ENCODE measurements around the gene PLEKHA5.

Gene PLEKHA5

GRCh38 chr12:19211802-19212201, 82.3 kb downstream of the PLEKHA5 start:
- Histone ChIP-seq H3K4me3 (ENCODE audit: low read length) (no peak overlapping the region), H3K4me2 (ENCODE audit: low read length) (no peak overlapping the region), H3K79me2 (ENCODE audit: low read length) (no peaks in the 10 kb centered on the region), H2AFZ (ENCODE audit: low read depth, low read length) (no peak overlapping the region), H3K27me3 (ENCODE audit: low read depth, low read length) (no peaks in the 10 kb centered on the region), H3K9ac (ENCODE audit: low read length) (no peak overlapping the region), H3K4me1 (ENCODE audit: low read length) (peaks cover 6% of the 10 kb centered on the region; the same call in 1 of the 2 replicates), H3K36me3 (replicated peaks; ENCODE audit: low read depth, low read length) (no peaks in the 10 kb centered on the region), H3K27ac (ENCODE audit: low read length) (no peak overlapping the region), H3K9me3 (ENCODE audit: insufficient read depth, low read length) (no peaks in the 10 kb centered on the region), H4K20me1 (ENCODE audit: insufficient read depth, low read length) (no peaks in the 10 kb centered on the region)
- no peak for TF ChIP-seq EZH2phosphoT487 (IDR thresholded peaks at IDR 0.05; ENCODE audit: low read depth)
- TF ChIP-seq CTCF (IDR thresholded peaks at IDR 0.05; ENCODE audit: low read depth, low read length) = no peak

- H3K9me3 ChIP-seq (ENCODE audit: insufficient read depth, low read length) = no peaks in the 10 kb centered on the region
- H4K20me1 ChIP-seq (ENCODE audit: insufficient read depth, low read length) = no peaks in the 10 kb centered on the region
- no peaks in the 10 kb centered on the region for H3K79me2 ChIP-seq (ENCODE audit: low read length)
- TF ChIP-seq EZH2phosphoT487 (IDR thresholded peaks at IDR 0.05; ENCODE audit: low read depth) = no peak
- no peak for TF ChIP-seq CTCF (IDR thresholded peaks at IDR 0.05; ENCODE audit: low read depth, low read length)
- no peak overlapping the region for H3K27ac ChIP-seq (ENCODE audit: low read length)
- no peaks in the 10 kb centered on the region for H3K36me3 ChIP-seq (replicated peaks; ENCODE audit: low read depth, low read length)
- no peak overlapping the region for H3K9ac ChIP-seq (ENCODE audit: low read length)
- H3K4me1 ChIP-seq (ENCODE audit: low read length) = peaks cover 6% of the 10 kb centered on the region; the same call in 1 of the 2 replicates
- H3K27me3 ChIP-seq (ENCODE audit: low read depth, low read length) = no peaks in the 10 kb centered on the region
- H3K4me2 ChIP-seq (ENCODE audit: low read length) = no peak overlapping the region
- H2AFZ ChIP-seq (ENCODE audit: low read depth, low read length) = no peak overlapping the region
- H3K4me3 ChIP-seq (ENCODE audit: low read length) = no peak overlapping the region
Measured at GRCh38 chr12:19212245-19212644, 82.7 kb downstream of the PLEKHA5 start.

GRCh38 chr12:19214020-19214419, 84.5 kb downstream of the PLEKHA5 start:
- Histone ChIP-seq H3K9ac (ENCODE audit: low read length) (no peak overlapping the region), H3K9me3 (ENCODE audit: insufficient read depth, low read length) (no peaks in the 10 kb centered on the region), H4K20me1 (ENCODE audit: insufficient read depth, low read length) (no peaks in the 10 kb centered on the region), H3K79me2 (ENCODE audit: low read length) (no peaks in the 10 kb centered on the region), H3K27me3 (ENCODE audit: low read depth, low read length) (no peaks in the 10 kb centered on the region), H3K4me2 (ENCODE audit: low read length) (no peak overlapping the region), H2AFZ (ENCODE audit: low read depth, low read length) (no peak overlapping the region), H3K36me3 (replicated peaks; ENCODE audit: low read depth, low read length) (no peaks in the 10 kb centered on the region), H3K4me3 (ENCODE audit: low read length) (no peak overlapping the region), H3K4me1 (ENCODE audit: low read length) (peaks cover 6% of the 10 kb centered on the region; the same call in 1 of the 2 replicates), H3K27ac (ENCODE audit: low read length) (no peak overlapping the region)
- TF ChIP-seq CTCF (IDR thresholded peaks at IDR 0.05; ENCODE audit: low read depth, low read length) = no peak
- TF ChIP-seq EZH2phosphoT487 (IDR thresholded peaks at IDR 0.05; ENCODE audit: low read depth) = no peak

- H3K9me3 ChIP-seq (ENCODE audit: insufficient read depth, low read length) = no peaks in the 10 kb centered on the region
- no peaks in the 10 kb centered on the region for H3K79me2 ChIP-seq (ENCODE audit: low read length)
- H3K4me2 ChIP-seq (ENCODE audit: low read length) = no peak overlapping the region
Measured at GRCh38 chr12:19215115-19215514, 85.6 kb downstream of the PLEKHA5 start.

More at GRCh38 chr12:19215115-19215514, 85.6 kb downstream of the PLEKHA5 start:
- no peaks in the 10 kb centered on the region for H4K20me1 ChIP-seq (ENCODE audit: insufficient read depth, low read length)
- H3K27me3 ChIP-seq (ENCODE audit: low read depth, low read length) = no peaks in the 10 kb centered on the region
- no peak overlapping the region for H2AFZ ChIP-seq (ENCODE audit: low read depth, low read length)
- no peaks in the 10 kb centered on the region for H3K36me3 ChIP-seq (replicated peaks; ENCODE audit: low read depth, low read length)
- H3K4me1 ChIP-seq (ENCODE audit: low read length) = peaks cover 6% of the 10 kb centered on the region; the same call in 1 of the 2 replicates
- no peak overlapping the region for H3K4me3 ChIP-seq (ENCODE audit: low read length)
- no peak overlapping the region for H3K9ac ChIP-seq (ENCODE audit: low read length)
- TF ChIP-seq CTCF (IDR thresholded peaks at IDR 0.05; ENCODE audit: low read depth, low read length) = no peak
- no peak for TF ChIP-seq EZH2phosphoT487 (IDR thresholded peaks at IDR 0.05; ENCODE audit: low read depth)
- no peak overlapping the region for H3K27ac ChIP-seq (ENCODE audit: low read length)

Measured in OCI-LY3 (cell line).